HL-60 (cell line): ENCODE data around the gene USP17L11.
"Not testable (repeated sequence)": the region's sequence is repeated elsewhere in the genome, so short reads cannot be mapped to it uniquely, and the experiment has no call there.

Source experiments
- GABPA ChIP-seq: IDR thresholded peaks from 2 replicates; pipeline ENCODE4 v1.6.1; 2012; ENCODE audit warnings: low read depth
- POLR2AphosphoS5 ChIP-seq: IDR thresholded peaks from 2 replicates; pipeline ENCODE4 v1.6.1; 2012; ENCODE audit warnings: low read depth
- REST ChIP-seq: IDR thresholded peaks from 2 replicates; pipeline ENCODE4 v1.6.1; 2012; ENCODE audit warnings: low read depth; ENCODE audit not compliant: insufficient replicate concordance
- SPI1 ChIP-seq: IDR thresholded peaks from 2 replicates; pipeline ENCODE4 v1.6.1; 2012; ENCODE audit warnings: low read depth, mild to moderate bottlenecking, borderline replicate concordance
- TF ChIP-seq, protein P1 (sequence below): IDR thresholded peaks from one replicate; pipeline ENCODE4 v1.5.1; 2011; ENCODE audit warnings: low read length, control low read depth, inconsistent platforms; ENCODE audit not compliant: insufficient read depth

GRCh38 chr4:9257824-9258223 lies 42.6 kb downstream of the USP17L11 start, which contains the start of gene USP17L20:
- TF ChIP-seq, protein P1, sequence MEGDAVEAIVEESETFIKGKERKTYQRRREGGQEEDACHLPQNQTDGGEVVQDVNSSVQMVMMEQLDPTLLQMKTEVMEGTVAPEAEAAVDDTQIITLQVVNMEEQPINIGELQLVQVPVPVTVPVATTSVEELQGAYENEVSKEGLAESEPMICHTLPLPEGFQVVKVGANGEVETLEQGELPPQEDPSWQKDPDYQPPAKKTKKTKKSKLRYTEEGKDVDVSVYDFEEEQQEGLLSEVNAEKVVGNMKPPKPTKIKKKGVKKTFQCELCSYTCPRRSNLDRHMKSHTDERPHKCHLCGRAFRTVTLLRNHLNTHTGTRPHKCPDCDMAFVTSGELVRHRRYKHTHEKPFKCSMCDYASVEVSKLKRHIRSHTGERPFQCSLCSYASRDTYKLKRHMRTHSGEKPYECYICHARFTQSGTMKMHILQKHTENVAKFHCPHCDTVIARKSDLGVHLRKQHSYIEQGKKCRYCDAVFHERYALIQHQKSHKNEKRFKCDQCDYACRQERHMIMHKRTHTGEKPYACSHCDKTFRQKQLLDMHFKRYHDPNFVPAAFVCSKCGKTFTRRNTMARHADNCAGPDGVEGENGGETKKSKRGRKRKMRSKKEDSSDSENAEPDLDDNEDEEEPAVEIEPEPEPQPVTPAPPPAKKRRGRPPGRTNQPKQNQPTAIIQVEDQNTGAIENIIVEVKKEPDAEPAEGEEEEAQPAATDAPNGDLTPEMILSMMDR, result not testable (repeated sequence)
- not testable (repeated sequence) for TF ChIP-seq GABPA, REST, POLR2AphosphoS5, SPI1
